ENCODE measurements around the gene DNAJC5.

DNA sequence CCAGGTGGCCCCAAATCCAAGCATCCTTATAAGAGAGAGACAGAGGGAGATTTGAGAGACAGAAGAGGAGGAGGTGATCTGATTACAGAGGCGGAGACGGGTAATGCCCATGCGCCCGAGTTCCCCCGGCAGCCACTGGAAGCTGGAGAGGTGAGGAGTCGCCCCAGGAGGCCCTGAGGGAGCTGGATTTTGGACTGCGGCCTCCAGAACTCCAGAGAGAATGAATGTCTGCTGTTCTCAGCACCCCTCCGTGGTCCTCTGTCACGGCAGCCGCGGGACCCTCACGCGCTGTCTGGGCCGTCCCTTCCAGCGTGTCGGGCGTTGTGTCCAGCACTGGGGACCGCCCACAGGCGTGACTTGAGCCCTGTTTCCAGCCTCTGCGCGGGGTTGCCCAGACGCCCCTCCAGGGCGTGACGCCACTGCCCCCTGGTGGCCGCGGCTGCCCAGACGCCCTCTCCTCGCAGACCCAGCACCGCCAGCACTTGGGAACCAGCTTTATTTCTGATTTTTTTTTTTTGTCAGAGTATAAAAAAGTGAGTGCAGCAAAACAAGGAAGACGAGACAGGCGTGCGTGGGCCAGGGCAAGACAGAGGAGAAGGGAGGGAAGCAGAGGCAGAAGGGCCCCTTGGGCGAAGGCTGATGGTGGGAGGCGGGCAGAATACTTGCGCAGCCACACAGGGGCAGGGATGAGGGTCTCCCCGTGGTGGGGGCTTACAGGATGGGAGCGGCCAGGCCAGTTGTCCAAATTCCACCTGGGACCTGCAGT lies 78.9 kb downstream of the DNAJC5 start:
- TF ChIP-seq CTCF (IDR thresholded peaks at IDR 0.05) (peak; percentile 96 to 99 (median 97)), POLR2A (IDR thresholded peaks at IDR 0.05) (no peak), EP300 (IDR thresholded peaks at IDR 0.05) (no peak)

Measured in ovary (tissue), 3 donors.